Sciatic nerve (tissue), 2 donors: Measurements from ENCODE around the gene NEUROD4. TPM values are rescaled to one million over a fixed set of nuclear protein-coding genes. Genes with fewer than 3 reads are reported as not detected.
"Not testable (repeated sequence)": the region's sequence is repeated elsewhere in the genome, so short reads cannot be mapped to it uniquely, and the experiment has no call there.

Source experiments
- ATAC-seq: fragments of 200-7000 bp; cut with Tn5 transposase; one replicate; pipeline ENCODE4 v1.9.1; 2020; ENCODE audit warnings: mild to moderate bottlenecking, moderate library complexity
- DNase-seq: peaks from one replicate; pipeline ENCODE4 v3.0.0-alpha.2; 2020; ENCODE audit warnings: low spot score
- intact Hi-C: fragments of 100-400 bp; cut with DNase I; formaldehyde crosslinking; loops from one replicate; pipeline ENCODE4 v1.14.2; 2022
- total RNA-seq: library from RNA; stranded (reverse); fragmentation: NEBNext Ultra II Directional; extraction: Animal tissue kit (Norgen Biotek cat#: 25700); gene quantifications from one replicate; pipeline ENCODE4 v1.2.1, GENCODE V29; 2021
- donor health status: DM: no; HTN: no; CAD: no.
- donor health status: DM: no; HTN: no; CAD: no.

Gene NEUROD4
- total RNA-seq = not detected

- intact Hi-C loops = no loop called here
- ATAC-seq = peak; percentile 81
- DNase-seq = peak; percentile 57
Observed at GRCh38 chr12:55019784-55020183, at the start of gene NEUROD4. Gene NEUROD4 (plus strand): TSS chr12:55019974. CDS start chr12:55026440, 6,466 bp downstream.

- DNase-seq (no peak), ATAC-seq (no peak)
- intact Hi-C loops = no loop called here
Observed at GRCh38 chr12:54970741-54971140, 49.0 kb upstream of the NEUROD4 start.

GRCh38 chr12:54973556-54973955 is 46.2 kb upstream of the NEUROD4 start:
- no peak for ATAC-seq
- DNase-seq = no peak
- intact Hi-C loops = no loop called here

GRCh38 chr12:54974279-54974678 is 45.5 kb upstream of the NEUROD4 start:
- DNase-seq (no peak), ATAC-seq (no peak)
- intact Hi-C loops = no loop called here

- DNase-seq (no peak), ATAC-seq (peak; percentile 45)
- intact Hi-C loops = no loop called here
Observed at GRCh38 chr12:54975272-54975671, 44.5 kb upstream of the NEUROD4 start.

- intact Hi-C loops = no loop called here
- ATAC-seq (peak; percentile 50), DNase-seq (no peak)
Observed at GRCh38 chr12:54975875-54976274, 43.9 kb upstream of the NEUROD4 start.

GRCh38 chr12:54977155-54977554 is 42.6 kb upstream of the NEUROD4 start:
- intact Hi-C loops = no loop called here
- ATAC-seq = peak; percentile 42
- no peak for DNase-seq

- DNase-seq (no peak), ATAC-seq (no peak)
- intact Hi-C loops = no loop called here
Observed at GRCh38 chr12:54977857-54978256, 41.9 kb upstream of the NEUROD4 start.

- no peak for DNase-seq
- ATAC-seq = no peak
- intact Hi-C loops = no loop called here
Observed at GRCh38 chr12:54980341-54980740, 39.4 kb upstream of the NEUROD4 start.

GRCh38 chr12:54981796-54982195 is 38.0 kb upstream of the NEUROD4 start:
- intact Hi-C loops = no loop called here

GRCh38 chr12:54983536-54984101 is 36.2 kb upstream of the NEUROD4 start:
- intact Hi-C loops = no loop called here
- no peak for DNase-seq
- no peak for ATAC-seq

More at GRCh38 chr12:54981796-54982195, 38.0 kb upstream of the NEUROD4 start:
- ATAC-seq (no peak), DNase-seq (no peak)

- DNase-seq (peak; percentile 75), ATAC-seq (peak; percentile 88)
- intact Hi-C loops = no loop called here
Observed at GRCh38 chr12:54984658-54985376, 35.0 kb upstream of the NEUROD4 start, which contains the start of gene TESPA1. Gene TESPA1 (minus strand): TSS chr12:54984762. CDS start chr12:54974562, 10,200 bp downstream.

GRCh38 chr12:54986773-54987172 is 33.0 kb upstream of the NEUROD4 start:
- DNase-seq, intact Hi-C loops, ATAC-seq: not testable (repeated sequence)

GRCh38 chr12:54987611-54988231 is 32.1 kb upstream of the NEUROD4 start:
- intact Hi-C loops = no loop called here
- no peak for DNase-seq
- no peak for ATAC-seq

- DNase-seq (peak; percentile 90), ATAC-seq (peak; percentile 91)
Observed at GRCh38 chr12:54988402-54989054, 31.2 kb upstream of the NEUROD4 start.

GRCh38 chr12:54989829-54990228 is 29.9 kb upstream of the NEUROD4 start:
- no peak for DNase-seq
- intact Hi-C loops = loop anchor here (10.0 kb wide), 1 partner anchor 75 kb away; no protein-coding TSS in a partner anchor
- no peak for ATAC-seq

More at GRCh38 chr12:54988402-54989054, 31.2 kb upstream of the NEUROD4 start:
- intact Hi-C loops = no loop called here

- DNase-seq = no peak
- no peak for ATAC-seq
- intact Hi-C loops = loop anchor here (10.0 kb wide), 1 partner anchor 73 kb away; no protein-coding TSS in a partner anchor
Observed at GRCh38 chr12:54991161-54991990, 28.4 kb upstream of the NEUROD4 start.

GRCh38 chr12:54991991-54992375 is 27.8 kb upstream of the NEUROD4 start:
- DNase-seq = no peak
- no peak for ATAC-seq
- intact Hi-C loops = loop anchor here (10.0 kb wide), 1 partner anchor 73 kb away; no protein-coding TSS in a partner anchor
